Osteocyte (in vitro differentiated cells): ENCODE measurements around the gene TTC28. TPM values are rescaled to one million over a fixed set of nuclear protein-coding genes. Genes with fewer than 3 reads are reported as not detected.
"Not testable (repeated sequence)": the region's sequence is repeated elsewhere in the genome, so short reads cannot be mapped to it uniquely, and the experiment has no call there.

Source experiments
- DNase-seq: peaks from one replicate; pipeline ENCODE4 v3.0.0; 2021; ENCODE audit warnings: mixed read lengths; ENCODE audit not compliant: unreplicated experiment; ENCODE audit errors: extremely low spot score
- H3K27ac Mint-ChIP-seq: one replicate; pipeline ENCODE4 v1.8.0; 2021; ENCODE audit warnings: mild to moderate bottlenecking, mixed read lengths; ENCODE audit not compliant: unreplicated experiment
- H3K27me3 Mint-ChIP-seq: one replicate; pipeline ENCODE4 v1.8.0; 2021; ENCODE audit warnings: mixed read lengths; ENCODE audit not compliant: unreplicated experiment
- H3K36me3 Mint-ChIP-seq: one replicate; pipeline ENCODE4 v1.8.0; 2021; ENCODE audit warnings: mixed read lengths; ENCODE audit not compliant: unreplicated experiment
- H3K4me1 Mint-ChIP-seq: one replicate; pipeline ENCODE4 v1.8.0; 2021; ENCODE audit warnings: mixed read lengths; ENCODE audit not compliant: unreplicated experiment
- H3K4me3 Mint-ChIP-seq: one replicate; pipeline ENCODE4 v1.8.0; 2021; ENCODE audit warnings: mild to moderate bottlenecking, moderate library complexity, mixed read lengths; ENCODE audit not compliant: unreplicated experiment
- H3K9me3 Mint-ChIP-seq: one replicate; pipeline ENCODE4 v1.8.0; 2021; ENCODE audit warnings: mixed read lengths; ENCODE audit not compliant: unreplicated experiment
- total RNA-seq: library from RNA; stranded (reverse); gene quantifications from 2 replicates; pipeline ENCODE4 v1.2.1, GENCODE V29; 2021
- TF ChIP-seq, protein P1 (sequence below): fragments of 200-600 bp; sonication (generic); IDR thresholded peaks from 2 replicates; pipeline ENCODE4 v1.5.0; 2021; ENCODE audit warnings: antibody characterized with exemption, mild to moderate bottlenecking, moderate library complexity

TTC28 gene
- total RNA-seq, 1 donor from 2014 or later: 70.3 TPM

DNA sequence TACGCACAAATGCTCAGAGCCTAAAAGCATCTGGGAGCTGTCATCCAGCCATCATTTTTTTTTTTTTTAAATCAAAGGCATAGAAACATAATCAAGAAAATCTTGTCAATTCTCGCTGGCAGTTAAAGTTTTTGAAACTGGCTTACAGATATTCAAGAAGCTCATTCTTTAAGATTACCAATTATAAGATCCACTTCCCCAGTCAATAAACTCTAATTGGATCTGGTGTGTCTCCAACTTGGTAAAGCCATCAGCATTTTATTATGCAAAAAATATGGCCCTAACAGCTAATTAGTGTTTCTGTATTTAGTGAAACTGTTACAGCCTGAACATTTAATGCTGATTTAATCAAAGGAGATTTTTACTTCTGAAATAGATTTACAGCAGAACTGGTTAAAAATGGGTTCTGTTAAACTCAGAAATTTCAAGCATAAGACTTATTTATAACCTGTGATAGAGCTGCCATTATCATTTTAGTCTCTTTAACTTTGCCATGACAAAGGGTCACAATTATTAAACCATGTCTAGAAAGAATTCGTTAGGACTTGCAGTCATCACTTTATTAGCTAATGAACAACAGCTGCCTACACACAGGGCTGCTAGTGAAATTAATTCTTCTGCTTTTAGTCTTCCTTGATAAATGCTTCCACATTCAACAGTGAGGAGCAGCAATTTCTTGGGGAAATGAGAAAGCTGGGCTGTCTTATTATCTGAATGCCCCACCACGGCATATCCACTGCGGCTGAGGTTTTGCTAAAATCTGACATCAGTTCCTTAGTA is 584.1 kb downstream of the TTC28 start:
- no peak overlapping the region for H3K4me3 Mint-ChIP-seq
- no peak overlapping the region for H3K27ac Mint-ChIP-seq
- TF ChIP-seq, protein P1, sequence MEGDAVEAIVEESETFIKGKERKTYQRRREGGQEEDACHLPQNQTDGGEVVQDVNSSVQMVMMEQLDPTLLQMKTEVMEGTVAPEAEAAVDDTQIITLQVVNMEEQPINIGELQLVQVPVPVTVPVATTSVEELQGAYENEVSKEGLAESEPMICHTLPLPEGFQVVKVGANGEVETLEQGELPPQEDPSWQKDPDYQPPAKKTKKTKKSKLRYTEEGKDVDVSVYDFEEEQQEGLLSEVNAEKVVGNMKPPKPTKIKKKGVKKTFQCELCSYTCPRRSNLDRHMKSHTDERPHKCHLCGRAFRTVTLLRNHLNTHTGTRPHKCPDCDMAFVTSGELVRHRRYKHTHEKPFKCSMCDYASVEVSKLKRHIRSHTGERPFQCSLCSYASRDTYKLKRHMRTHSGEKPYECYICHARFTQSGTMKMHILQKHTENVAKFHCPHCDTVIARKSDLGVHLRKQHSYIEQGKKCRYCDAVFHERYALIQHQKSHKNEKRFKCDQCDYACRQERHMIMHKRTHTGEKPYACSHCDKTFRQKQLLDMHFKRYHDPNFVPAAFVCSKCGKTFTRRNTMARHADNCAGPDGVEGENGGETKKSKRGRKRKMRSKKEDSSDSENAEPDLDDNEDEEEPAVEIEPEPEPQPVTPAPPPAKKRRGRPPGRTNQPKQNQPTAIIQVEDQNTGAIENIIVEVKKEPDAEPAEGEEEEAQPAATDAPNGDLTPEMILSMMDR: no peak
- no peaks in the 10 kb centered on the region for H3K9me3 Mint-ChIP-seq
- H3K4me1 Mint-ChIP-seq: no peaks in the 10 kb centered on the region
- DNase-seq: no peak
- peaks cover 31% of the 10 kb centered on the region for H3K36me3 Mint-ChIP-seq
- no peaks in the 10 kb centered on the region for H3K27me3 Mint-ChIP-seq

DNA sequence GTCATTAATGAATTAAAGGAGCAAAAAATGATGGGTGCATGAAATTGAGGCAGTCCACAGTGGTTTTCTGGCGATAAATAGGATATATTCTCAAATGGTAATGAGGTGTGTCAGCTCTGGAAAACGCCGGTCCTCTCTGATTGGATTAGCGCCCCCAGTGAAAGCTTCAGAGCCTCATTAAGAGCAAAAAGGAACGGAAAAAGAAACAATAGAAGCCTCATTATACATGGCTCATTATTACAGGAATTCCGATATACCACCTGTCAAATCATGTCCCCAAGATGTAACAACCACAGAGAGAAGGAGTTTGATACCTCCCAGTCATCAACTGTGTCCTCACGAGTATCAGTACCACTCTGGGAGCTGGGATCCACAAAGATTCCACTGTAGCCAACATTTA is 584.9 kb downstream of the TTC28 start:
- Mint-ChIP-seq H3K27me3 (no peaks in the 10 kb centered on the region), H3K4me3 (no peak overlapping the region), H3K27ac (no peak overlapping the region), H3K4me1 (no peaks in the 10 kb centered on the region), H3K36me3 (peaks cover 27% of the 10 kb centered on the region), H3K9me3 (no peaks in the 10 kb centered on the region)
- TF ChIP-seq, protein P1: no peak
- no peak for DNase-seq

DNA sequence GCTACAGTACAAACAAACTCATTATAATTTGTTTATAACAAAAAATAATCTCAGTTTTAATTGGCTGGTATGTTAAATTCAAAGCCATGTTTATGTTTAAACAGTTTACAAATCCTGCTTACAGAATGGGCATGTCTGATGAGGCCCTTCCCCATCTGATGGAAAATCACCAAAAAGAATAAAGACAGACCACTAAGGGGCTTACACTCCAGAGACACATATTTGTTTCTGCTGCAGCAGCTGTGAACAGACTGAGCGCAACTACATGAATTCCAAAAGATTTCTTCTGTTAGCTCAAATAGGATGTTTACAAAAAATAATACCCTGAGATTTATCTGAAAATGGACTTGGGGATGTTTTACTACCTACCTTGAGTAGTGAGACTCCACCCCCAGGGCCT is 585.9 kb downstream of the TTC28 start:
- H3K36me3 Mint-ChIP-seq: peaks cover 22% of the 10 kb centered on the region
- no peak for DNase-seq
- TF ChIP-seq, protein P1: no peak
- no peak overlapping the region for H3K27ac Mint-ChIP-seq
- no peak overlapping the region for H3K4me3 Mint-ChIP-seq
- H3K9me3 Mint-ChIP-seq: no peaks in the 10 kb centered on the region
- H3K4me1 Mint-ChIP-seq: no peaks in the 10 kb centered on the region
- H3K27me3 Mint-ChIP-seq: no peaks in the 10 kb centered on the region

DNA sequence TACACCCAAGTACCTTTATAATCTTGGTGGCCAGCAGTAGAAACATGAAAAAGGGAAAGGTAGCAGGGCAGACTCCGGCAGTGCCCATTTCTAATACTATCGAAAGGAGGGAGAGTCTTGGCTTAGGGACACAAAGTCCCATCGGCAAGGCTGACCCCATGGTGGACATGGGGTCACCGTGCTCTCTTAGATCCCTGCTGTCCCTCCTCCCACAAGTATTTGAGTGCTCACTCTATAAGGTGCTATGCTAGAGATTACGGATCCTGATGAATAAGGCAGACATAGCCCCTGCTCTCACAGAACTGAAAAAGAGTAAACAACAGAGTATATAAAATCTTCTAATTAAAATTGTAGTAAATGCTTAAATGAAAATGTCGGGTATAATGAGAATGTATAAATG is 588.2 kb downstream of the TTC28 start:
- Mint-ChIP-seq H3K4me3 (no peak overlapping the region), H3K9me3 (no peaks in the 10 kb centered on the region), H3K27ac (no peak overlapping the region), H3K4me1 (no peaks in the 10 kb centered on the region), H3K27me3 (no peaks in the 10 kb centered on the region), H3K36me3 (peaks cover 23% of the 10 kb centered on the region)
- TF ChIP-seq, protein P1: no peak
- DNase-seq: no peak

DNA sequence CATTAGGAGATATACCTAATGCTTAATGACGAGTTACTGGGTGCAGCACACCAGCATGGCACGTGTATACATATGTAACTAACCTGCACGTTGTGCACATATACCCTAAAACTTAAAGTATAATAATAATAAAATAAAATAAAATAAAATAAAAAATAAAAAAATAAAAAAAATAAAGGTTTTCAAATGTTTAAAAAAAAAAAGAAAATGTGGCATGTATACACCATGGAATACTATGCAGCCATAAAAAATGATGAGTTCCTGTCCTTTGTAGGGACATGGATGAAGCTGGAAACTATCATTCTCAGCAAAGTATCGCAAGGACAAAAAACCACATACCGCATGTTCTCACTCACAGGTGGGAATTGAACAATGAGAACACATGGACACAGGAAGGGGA is 590.1 kb downstream of the TTC28 start:
- not testable (repeated sequence) for H3K27me3 Mint-ChIP-seq, H3K9me3 Mint-ChIP-seq, DNase-seq, H3K4me3 Mint-ChIP-seq, H3K4me1 Mint-ChIP-seq, H3K27ac Mint-ChIP-seq
- peaks cover 20% of the 10 kb centered on the region for H3K36me3 Mint-ChIP-seq
